ENCODE data around the gene EPHB1.

Gene EPHB1

DNA sequence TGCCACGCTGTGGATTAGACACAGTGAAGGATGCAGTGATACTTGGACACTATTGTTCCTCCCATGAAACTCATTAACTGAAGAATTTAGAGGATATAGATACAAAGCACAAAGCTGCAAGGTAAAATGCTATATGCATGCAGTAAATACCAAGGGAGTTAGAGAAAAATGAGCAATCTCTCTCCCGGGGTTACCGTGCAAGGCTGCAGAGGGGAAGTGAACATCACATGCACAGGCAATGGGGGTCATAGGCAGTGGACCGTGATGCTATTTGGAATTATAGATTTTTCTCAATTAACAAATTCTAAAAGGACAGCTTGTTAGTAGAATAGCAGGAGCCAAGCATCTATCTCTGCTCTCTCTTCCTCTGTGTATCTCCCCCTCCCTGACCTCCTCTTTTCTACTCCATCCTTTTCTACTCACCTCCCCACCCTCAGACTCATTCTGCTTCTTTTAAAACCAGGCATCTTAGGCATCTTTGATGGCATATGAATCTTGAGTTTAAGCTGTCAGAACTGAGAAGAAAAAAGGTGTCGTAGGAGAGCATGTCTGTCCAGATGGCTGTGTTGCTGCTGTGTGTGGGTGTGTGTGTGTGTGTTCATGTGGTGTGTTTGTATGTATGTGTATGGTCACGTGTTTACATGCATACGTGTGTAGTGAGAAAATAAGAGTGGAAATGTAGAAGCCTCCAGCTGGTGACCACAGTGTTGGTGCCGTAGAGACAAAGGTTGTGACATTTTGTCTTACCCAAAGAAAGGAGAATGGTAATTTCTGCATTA, 339.0 kb downstream of the EPHB1 start:
- no peak for DNase-seq (ENCODE audit: low spot score)
- TF ChIP-seq, protein P1, sequence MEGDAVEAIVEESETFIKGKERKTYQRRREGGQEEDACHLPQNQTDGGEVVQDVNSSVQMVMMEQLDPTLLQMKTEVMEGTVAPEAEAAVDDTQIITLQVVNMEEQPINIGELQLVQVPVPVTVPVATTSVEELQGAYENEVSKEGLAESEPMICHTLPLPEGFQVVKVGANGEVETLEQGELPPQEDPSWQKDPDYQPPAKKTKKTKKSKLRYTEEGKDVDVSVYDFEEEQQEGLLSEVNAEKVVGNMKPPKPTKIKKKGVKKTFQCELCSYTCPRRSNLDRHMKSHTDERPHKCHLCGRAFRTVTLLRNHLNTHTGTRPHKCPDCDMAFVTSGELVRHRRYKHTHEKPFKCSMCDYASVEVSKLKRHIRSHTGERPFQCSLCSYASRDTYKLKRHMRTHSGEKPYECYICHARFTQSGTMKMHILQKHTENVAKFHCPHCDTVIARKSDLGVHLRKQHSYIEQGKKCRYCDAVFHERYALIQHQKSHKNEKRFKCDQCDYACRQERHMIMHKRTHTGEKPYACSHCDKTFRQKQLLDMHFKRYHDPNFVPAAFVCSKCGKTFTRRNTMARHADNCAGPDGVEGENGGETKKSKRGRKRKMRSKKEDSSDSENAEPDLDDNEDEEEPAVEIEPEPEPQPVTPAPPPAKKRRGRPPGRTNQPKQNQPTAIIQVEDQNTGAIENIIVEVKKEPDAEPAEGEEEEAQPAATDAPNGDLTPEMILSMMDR (IDR thresholded peaks at IDR 0.05; ENCODE audit: extremely low read depth, missing control alignments) = no peak

DNA sequence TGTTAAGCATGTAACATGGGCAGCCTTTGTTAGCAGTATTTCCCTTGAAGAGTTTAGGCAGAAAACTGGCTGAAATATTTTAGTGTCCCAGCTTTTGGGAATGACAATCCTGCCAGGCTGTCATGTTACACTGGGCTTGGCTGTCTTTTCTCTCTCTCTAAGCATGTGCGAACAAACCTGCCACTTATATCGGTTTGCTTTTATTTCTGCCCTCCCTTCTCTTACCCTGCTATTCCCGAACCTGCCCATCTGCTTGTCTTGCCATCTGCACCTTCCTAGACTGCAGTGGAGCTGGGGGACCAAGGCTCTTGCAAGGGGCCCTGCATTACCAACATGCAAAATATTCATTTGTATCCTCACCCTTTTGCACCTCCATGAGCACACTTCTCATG, 339.6 kb downstream of the EPHB1 start:
- TF ChIP-seq, protein P1 (IDR thresholded peaks at IDR 0.05; ENCODE audit: extremely low read depth, missing control alignments) = no peak
- DNase-seq (ENCODE audit: low spot score) = no peak

DNA sequence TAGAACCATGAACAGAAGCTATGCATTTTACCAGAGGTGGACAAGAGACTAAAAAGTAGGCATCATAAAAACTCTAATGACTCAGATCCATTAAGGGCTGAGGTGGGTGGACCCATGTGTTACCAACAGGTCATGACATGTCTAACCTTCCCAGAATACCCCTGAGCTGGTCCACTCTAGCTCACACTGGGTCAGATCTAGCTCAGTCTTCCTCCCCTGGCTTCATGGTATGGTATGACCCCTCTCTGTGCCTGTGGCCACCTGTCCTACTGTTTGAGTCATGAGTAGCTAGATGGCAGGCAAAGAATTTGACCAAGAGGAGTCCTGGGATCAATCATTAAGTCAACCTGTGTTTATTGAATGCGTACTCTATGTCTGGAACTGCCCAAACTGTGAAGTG, 340.4 kb downstream of the EPHB1 start:
- TF ChIP-seq, protein P1 (IDR thresholded peaks at IDR 0.05; ENCODE audit: extremely low read depth, missing control alignments) = no peak
- no peak for DNase-seq (ENCODE audit: low spot score)

DNA sequence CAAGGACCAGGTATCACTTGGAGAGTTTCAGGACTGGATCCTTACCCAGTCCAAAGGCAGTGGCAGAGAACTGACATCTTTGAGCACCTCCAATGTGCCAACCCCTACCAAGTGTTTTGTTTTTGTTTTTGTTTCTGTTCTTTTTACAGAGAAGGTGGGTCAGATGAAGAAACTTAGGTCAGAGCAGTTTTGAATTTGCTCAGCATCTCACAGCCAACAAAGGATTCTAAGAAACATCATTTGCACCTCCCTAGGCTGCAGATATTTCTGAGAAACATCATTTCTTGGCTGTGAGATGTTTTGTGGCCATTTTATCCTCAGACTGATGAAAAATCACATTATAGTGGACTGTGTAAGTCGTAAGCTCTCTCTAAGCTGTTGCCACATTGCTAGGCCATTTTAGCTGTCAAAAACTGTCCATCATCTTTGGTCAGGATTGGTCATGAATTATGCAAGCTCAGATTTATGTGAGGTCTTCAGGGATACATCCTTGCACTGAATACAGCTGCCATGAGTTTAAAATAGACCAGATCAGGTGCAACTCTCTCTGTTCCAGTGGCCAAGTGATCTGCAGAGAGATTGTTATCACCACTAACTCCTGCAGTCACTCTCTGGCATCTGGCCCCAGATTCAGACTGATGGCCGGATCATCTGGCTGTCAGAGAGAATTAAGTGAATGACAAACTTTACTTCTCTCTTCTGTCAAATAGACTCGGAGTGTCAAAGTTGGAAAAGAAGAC, 341.5 kb downstream of the EPHB1 start:
- no peak for DNase-seq (ENCODE audit: low spot score)

DNA sequence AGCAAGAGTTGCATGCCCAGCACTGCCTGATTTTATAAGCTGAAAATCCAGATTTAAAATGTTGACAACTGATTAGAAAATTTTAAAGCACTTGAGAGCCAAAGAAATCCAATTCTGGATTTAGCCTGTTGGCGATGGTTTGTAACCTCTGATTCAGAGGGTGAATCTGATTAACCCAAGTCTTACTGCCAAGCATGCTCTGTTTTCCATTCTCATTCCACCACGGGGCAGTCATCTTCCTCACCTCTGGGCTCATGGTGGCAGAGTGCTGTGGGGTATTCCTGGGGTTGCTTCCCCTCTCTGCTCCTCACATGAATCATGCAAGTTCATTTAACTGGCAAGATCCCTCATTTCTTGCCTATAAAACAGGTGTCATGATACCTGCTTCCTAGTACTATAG, 342.2 kb downstream of the EPHB1 start:
- DNase-seq (ENCODE audit: low spot score) = no peak
- TF ChIP-seq, protein P1 (IDR thresholded peaks at IDR 0.05; ENCODE audit: extremely low read depth, missing control alignments) = no peak

More for the DNA sequence above, 341.5 kb downstream of the EPHB1 start:
- TF ChIP-seq, protein P1 (IDR thresholded peaks at IDR 0.05; ENCODE audit: extremely low read depth, missing control alignments) = no peak

DNA sequence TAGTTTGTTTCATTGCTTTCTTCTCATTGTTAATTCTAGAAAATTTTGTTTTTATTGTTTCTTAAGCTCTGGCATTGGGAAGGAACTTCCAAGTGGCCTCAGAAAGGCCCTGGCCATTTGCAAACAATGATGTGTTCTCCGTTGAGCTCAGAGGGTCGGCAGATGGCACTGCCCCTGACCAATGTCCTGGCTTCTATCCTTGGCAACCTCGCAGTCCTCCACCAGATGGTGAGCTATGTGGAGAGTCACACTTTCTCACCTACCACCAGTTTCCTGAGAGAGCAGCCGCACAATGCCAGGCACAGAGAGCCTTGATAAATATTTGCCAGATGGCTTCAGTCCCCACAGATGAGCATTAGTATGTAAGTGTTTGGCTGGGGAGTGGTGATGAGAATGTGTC, 343.7 kb downstream of the EPHB1 start:
- TF ChIP-seq, protein P1 (IDR thresholded peaks at IDR 0.05; ENCODE audit: extremely low read depth, missing control alignments) = no peak
- DNase-seq (ENCODE audit: low spot score) = no peak

DNA sequence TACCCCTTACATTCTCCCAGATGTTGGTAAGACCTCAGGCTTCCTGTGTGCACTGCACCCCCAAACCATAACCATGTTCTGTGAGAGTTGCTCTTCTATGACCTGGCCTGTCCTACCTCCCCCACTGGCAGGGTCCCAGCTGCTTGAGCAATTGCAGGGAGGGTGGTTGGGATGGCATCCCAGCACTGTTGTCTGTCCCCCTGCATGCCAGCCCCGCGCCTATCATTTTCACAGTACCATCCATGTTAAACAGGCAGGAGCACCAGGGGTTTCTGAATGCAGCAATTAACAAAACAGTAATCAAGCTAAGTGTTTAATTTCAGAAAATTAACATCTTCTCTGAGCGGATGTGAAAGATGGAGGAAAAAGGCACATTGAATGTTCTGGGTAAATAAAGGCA, 345.5 kb downstream of the EPHB1 start:
- DNase-seq (ENCODE audit: low spot score) = no peak

More for the DNA sequence above, 345.5 kb downstream of the EPHB1 start:
- TF ChIP-seq, protein P1 (IDR thresholded peaks at IDR 0.05; ENCODE audit: extremely low read depth, missing control alignments) = no peak

All from GM20000 (cell line).